ENCODE measurements around the gene NCKAP1.
"Not testable (repeated sequence)": the region's sequence is repeated elsewhere in the genome, so short reads cannot be mapped to it uniquely, and the experiment has no call there.

NCKAP1 gene

DNA sequence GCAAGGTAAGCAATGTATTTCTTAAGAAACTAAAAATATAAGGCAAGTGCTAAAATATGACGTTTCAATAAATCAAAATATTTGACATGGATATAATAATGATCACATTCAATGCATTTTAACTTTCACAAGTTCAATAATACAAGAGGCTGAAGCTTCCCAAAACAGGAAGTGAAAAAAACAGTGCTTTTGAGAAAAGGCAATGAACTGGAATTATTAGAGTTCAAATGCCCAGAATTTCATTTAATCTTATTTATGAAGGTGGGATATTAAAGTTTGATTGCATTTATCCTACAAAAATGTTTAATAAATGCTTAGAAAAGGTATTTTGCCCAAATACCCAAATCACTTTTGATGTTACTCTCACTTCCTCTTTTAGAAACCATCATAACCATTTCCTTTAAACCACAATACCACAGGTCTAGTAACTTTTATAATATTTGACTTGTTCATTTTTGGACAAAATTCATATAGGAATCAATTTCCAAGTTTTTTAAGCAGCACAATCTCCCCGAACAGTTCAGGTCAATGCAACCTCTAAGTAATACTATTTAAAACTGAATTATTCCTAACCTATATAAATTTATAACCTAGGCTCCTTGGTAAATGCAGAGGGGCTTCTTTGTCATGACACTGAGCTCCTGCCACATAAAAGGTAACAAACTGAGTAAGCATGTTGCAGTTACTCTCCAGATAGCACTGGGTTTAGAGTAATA is 2.1 kb downstream of the NCKAP1 start:
- DNase-seq, result peak in 3 of 6 experiments; percentile 46 to 60 (median 49)

DNA sequence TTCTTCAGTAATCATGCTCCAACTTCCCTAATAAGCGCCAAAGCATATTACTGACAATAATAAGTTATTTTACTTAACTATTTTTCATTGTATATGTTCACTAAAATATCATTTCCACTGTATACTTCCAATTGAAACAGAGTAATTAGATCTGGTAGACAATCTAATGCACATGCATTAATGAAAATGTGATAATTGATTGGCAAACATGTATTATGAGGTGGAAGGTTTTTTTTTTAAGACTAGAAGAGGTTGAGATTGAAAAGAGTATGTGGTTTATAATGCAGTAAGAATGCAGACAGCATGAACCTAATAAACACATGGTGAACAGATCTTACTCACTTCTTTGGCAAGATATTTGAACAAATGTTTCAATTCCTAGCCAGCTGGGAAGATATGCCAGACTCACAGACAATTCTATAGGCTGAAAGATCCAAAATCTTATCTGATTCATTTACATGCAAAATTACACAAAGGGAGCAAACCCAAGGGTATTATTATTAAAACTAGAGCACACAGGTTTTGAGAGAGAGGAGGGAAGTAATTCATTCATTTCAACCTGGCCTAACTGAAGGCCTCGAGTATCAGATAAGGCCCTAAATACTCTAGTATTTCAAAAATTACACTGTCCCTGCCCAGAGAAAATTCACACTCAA is 2.8 kb downstream of the NCKAP1 start:
- no peak for DNase-seq

DNA sequence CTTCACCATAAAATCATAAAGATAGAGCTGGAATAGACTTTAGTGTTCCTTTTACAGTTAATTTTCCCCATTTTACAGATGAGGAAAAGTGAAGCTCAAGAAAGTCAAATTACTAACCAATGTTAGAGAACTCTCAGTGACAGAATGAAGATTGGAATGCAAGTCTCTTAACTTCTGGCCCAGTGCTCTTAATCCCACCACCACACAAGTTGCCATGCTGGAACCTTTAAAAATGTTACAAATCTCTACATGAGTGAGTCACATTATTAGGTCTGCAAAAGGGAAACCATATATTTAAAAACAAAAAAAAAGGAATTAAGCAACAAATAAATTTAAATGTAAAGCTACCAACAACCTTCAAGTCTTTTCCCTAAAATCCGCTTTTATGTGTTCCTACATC is 3.5 kb downstream of the NCKAP1 start:
- no peak for DNase-seq

DNA sequence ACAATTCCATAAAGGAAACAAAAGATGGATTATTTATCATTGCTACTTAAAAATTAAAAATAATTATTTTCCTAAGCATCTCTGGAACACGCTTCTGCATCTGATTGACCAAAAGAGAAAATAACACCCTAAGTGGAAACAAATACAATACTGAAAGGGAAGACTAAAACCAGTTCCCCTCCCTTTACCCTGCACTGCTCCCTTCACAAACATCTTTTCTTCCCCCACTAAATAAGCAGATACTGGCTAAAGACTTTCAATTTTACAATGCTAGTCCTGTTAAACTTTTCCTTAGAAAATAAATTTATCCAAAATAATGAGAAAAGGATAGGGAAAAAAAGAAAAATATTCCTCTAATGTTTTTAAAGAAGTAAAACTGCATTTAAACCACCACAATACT is 4.3 kb downstream of the NCKAP1 start:
- DNase-seq, result no peak

DNA sequence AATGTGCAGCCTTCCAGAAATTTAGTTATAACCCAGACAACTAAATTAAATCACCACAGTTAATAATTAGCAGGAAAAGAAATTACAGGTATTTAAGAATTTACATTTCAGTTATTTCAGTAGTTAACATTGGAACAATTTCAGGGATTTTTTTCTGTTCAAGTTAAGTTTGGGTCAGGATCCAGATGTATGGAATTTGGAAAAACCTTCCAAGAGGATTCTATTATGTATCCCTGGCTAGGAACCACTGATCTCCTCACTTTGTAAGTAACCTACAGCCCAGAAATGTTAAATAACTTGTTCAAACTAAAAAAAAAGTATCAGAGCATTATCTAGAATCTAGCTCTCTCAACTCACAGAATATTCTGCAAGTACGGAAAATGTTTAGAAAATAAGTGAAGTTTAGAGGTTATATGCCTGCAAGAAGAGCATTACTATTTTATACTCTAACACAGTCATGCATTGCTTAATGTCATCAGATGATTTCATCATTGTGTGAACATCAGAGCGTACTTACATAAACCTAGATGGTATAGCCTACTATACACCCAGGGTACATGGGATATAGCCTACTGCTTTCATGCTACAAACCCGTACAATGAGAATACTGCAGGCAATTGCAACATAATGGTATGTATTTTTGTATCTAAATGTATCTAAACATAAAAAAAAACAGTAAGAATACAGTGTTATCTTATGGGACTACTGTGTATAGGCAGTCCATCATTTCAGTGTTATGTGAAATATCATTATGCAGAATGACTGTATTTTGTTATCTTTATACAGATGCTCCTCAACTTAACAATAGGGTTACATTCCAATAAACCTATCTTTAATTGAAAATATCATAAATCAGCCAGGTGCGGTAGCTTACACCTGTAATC is 6.1 kb downstream of the NCKAP1 start:
- no peak for DNase-seq

DNA sequence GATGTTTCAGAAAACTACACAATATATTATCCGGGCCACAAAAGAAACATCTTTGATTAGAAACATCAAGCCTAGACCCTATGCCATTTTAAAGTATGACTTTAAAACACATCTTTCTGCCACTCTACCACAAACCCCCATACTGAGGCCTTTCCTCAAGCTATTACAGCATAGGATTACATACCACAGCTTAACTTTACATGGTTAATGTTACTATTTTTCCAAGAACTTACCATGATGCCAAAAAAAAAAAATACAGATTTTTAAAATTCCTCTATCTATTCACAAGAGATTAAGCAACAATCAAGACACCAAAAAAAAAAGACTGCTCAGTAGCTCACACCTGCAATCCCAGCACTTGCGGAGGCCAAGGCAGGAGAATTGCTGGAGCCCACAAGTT is 9.0 kb downstream of the NCKAP1 start:
- DNase-seq, result no peak

DNA sequence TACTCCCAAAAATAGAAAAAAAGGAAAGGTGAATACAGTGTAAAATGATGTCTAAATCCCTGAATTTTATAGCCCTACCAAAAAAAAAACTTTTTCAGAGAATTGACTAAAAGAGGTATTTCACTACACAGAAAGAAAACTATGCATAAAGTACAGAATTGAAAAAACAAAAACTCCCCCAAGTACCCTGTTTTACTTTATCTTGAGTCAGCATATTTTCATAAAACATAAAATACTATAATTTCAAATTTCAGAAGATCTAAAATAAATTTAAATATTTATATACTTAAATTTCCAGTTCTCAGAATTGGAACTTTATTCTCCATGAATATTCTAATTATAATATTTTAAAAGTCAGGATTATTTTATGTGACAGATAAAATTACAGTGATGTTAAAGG is 10.1 kb downstream of the NCKAP1 start:
- no peak for DNase-seq

DNA sequence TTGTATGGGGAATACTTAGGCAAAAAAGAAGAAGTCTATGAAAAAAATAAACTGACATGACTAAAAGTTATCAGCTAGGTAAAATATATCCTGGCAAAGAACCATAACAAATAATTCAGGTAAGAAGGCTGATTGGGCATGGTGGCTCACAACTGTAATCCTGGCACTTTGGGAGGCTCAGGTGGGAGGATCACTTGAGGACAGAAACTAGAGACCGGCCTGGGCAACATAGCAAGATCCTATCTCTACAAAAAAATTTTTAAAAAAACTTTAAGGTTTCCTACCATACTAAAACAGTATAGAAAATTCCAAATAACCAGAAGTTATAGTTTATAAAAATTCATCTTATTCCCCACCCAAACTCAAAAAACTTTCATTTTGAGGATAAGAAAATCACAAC is 10.8 kb downstream of the NCKAP1 start:
- no peak for DNase-seq

DNA sequence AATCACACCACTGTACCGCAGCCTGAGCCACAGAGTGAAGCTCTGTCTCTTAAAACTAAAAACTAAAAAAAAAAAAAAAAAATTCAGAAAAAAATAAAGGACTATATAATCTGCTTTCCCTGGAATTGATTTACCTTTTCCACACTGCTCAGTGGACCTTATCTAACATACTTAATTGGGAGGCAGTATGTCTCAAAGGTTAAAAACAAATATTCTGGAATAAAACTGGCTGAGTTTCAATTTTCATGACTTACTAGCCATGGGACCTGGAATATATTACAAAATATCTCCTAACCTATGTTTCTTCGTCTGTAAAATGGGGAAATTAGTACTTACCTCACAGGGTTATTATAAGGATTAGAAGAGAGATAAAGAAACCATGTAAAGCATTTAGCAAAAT is 11.8 kb downstream of the NCKAP1 start:
- DNase-seq, result no peak

DNA sequence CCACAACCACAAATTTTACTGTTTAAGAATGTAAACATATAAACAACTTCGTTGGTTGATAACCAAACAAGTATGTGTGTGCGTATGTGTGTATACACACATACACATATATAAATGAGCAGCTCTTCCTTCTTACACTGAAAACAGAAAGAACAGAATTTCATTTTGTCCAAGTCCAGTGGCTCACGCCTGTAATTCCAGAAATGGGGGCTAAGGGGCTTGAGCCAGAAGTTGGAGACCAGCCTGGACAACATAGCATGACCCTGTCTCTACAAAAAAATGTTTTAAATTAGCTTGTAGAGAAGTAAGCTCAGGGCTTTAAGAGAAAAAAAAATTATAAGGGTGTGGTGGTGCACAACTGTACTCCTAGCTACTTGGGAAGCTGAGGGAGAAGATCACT is 12.3 kb downstream of the NCKAP1 start:
- DNase-seq, result no peak

DNA sequence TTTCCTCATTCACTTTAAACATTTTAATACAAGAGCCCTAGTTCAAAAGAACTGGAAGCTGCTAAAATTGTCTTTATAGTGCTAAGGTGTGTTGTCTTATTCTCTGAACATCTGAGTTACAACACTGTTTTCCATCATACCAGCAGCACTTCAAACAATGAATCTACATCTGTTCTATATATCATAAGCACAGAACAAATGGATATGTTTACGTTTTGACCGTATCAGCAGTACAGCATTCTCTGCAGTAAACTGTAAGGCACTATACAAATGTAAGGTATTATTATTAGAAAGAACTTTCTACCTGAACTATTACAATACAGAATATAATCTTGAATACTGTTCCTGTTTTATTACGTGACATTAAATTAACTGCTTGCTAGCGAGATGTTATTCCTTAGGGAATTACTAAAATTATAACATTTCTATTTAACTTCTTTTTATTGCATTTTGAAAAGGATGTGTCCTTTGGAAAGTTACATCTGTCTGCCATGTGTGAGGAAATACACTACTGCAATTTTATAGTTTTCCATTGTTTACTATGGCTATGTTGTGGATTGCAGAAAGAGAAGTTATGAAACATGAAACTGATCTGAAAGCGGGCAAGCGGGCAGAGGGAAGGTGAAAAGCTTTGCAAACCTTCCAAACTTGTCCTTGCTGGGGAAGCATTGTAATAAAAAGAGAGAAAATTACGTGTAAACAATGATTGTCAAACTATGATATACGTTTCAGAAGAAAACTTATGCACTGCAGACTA is 13.7 kb downstream of the NCKAP1 start:
- no peak for DNase-seq

DNA sequence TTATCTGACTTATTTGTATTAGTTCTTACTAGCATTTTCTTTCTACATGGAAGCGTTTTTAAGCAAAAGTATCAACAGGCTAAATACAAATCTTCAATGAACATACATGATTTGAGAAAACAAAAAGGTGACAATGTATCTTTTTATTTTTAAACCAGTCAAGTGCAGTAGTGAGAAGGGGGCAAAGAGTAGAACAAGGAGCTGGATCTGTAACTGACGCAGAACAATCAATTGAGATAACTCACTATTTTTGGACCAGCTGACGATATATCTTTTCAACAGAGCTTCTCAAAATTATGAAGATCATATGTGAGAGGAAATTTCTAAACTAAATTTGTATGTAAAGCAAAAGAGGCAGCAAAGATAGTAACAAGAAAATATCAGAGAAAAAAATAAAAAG is 15.5 kb downstream of the NCKAP1 start:
- no peak for DNase-seq

DNA sequence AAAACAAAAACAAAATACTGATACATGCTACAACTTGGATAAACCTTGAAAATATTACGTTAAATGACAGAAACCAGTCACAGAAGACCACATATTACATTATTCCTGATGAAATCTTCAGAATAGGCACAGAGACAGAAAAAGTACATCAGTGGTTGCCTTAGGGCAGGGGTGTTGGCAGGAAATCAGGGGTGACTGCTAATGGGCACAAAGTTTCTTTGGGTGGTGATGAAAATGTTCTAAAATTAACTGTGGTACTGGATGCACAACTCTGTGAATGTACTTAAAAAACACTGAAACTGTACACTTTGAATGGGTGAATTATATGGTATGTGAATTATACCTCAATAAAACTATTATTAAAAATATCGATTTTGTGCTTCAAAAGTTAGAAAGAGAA is 16.6 kb downstream of the NCKAP1 start:
- no peak for DNase-seq

DNA sequence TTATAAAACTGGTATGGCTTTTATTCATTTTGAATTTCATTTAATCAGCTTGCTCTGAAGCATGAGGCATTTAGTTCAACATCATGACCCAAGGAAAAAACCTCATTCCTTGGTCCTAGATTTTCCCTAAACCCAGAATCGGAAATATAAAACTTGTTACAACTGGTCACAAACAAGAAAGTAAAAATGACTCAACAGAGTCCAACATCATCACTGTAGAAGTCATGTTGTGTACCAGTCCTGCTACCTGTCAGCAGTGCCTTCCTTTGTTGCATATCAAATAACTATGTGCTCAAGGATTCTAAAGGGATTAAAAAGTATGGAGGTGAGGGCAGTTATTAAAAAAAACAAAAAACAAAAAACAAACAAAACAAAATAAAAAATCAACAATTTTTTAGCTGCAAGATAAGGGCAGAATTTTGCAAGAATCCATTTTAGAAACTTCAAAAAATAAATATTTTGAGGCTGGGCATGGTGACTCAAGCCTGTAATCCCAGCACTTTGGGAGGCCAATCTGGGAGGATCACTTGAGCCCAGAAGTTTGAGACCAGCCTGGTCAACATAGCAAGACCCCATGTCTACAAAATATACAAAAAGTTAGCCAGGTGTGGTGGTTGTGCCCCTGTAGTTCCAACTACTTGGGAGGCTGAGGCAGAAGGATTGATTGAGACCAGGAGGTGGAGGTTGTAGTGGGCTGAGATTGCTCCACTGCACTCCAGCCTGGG is 18.4 kb downstream of the NCKAP1 start:
- DNase-seq, result no peak

DNA sequence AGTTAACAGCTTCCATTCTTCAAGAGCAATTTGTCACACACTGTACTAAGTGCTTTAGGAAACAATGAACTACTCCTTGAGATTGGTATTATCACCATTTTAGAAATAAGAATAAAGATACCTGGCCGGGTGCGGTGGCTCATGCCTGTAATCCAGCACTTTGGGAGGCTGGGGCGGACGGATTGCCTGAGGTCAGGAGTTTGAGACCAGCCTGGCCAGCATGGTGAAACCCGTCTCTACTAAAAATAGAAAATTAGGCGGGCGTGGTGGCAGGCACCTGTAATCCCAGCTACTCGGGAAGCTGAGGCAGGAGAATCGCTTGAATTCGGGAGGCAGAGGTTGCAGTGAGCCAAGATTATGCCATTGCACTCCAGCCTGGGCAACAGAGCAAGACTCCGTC is 20.4 kb downstream of the NCKAP1 start:
- DNase-seq, result not testable (repeated sequence)

DNA sequence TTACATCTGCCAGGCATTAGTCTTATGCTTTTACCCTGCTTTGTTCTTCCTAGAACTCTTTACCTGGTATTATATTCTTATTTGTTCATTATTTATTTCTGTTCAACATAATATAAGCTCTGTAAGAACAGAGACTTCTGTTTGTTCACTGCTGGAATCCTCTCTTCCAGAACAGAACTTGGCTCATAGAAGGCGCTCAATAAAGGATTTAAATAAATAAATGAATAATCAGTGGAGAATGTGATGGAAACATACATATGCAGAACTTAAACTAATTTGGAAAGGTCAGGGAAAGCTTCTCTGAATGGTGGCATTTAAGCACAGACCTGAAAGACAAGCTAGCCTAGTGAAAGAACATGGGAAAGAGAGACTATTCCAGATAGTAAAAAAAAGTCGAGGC is 24.3 kb downstream of the NCKAP1 start:
- DNase-seq, result no peak

DNA sequence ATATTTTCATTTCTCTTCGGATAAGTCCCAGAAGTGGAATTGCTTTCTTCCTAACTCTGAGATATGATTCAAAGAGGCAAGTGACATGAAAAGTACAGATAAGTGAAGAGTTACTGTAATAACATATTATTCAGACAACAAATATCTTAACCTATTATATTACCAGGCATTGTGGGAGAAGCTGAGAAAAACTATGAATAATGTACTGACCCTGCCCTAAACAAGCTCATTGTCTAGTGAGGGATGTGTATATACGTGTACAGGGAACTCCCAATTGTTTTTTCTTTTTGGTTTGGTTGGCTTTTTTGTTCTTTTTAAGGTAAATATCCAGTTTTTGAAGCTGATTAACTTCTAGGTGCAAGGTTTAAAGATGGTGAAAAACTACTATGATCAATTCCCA is 26.5 kb downstream of the NCKAP1 start:
- DNase-seq, result no peak

DNA sequence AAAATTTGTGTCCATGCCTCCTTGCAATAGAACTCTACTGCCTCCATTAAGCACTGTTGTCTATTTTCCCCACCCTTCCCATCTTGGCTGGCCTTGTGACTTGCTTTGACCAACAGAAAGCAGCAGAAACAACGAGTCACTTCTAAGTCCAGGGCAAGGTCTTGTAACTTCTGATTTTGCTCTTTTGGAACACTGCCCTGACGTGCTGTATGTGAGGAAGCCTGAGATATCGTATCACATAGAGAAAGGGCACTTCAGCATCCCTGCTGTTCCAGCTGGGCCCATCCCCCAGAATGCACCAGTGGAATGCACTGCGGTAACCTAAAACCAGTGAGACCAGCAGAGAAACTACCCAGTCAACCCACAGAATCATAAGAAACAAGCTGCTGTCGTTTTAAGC is 28.1 kb downstream of the NCKAP1 start:
- DNase-seq, result no peak

DNA sequence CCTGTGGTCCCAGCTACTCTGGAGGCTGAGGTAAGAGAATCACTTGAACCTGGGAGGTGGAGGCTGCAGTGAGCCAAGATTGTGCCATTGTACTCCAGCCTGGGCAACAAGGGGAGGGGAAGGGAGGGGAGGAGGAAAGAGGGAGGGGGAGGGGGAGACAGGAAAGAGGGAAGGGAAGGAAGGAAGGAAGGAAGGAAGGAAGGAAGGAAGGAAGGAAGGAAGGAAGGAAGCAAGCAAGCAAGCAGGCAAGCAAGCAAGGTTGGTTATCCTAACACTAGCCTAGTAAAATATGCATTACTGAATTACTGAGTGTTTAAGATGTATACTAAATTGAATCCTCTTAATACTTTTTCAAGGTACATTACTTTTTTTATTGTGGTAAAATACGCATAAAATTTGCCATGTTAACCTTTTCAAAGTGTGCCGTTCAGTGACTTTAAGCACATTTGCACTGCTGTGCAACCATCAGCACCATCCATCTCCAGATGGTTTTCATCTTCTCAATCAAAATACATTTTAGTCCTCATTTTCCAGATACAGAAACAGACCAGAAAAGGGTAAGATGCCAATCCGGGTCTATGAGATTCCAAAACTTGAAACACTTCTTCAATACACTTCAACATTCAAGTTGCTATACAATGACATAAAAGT is 28.9 kb downstream of the NCKAP1 start:
- no peak for DNase-seq

DNA sequence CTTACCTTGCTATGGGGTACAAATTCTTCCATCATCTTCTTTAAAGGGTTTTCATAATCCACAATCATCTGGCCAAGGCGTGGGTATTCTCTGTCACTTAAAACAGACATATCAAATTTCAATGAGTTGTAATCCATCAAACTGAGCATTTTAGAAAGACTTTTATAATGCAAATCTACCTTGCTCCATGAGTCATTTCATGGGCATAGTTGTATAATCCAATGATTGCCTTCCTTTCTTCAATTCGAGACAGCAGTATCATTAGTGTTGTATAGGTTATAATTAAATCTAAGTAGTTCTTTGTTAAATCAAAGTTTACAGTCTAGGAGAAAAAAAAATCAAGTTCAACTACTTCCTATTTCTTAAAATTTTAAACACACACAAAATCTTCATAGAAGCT is 36.3 kb downstream of the NCKAP1 start:
- no peak for DNase-seq

DNA sequence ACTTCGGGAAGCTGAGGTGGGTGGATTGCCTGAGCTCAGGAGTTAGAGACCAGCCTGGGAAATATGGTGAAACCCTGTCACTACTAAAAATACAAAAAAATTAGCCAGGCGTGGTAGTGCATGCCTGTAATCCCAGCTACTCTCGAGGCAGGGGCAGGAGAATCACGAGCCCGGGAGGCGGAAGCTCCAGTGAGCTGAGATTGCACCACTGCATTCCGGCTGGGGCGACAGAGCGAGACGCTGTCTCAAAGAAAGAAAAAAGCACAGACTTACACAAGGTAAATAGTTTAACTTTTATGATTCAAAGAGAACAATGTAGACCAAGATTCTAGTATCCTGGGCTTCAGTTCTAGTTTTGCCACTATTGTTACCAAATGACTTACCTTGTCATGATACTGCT is 37.4 kb downstream of the NCKAP1 start:
- DNase-seq, result no peak

Data from stimulated activated naive CD4-positive, alpha-beta T cell (primary cell).